ENCODE measurements around the gene CACNA1E.
"Not testable (repeated sequence)": the region's sequence is repeated elsewhere in the genome, so short reads cannot be mapped to it uniquely, and the experiment has no call there.

The CACNA1E gene

GRCh38 chr1:181514298-181515290, 31.3 kb downstream of the CACNA1E start:
- no peak for DNase-seq (ENCODE audit: low read depth in 1 of 2, low spot score in 1 of 2)

- no peak for DNase-seq (ENCODE audit: low read depth in 1 of 2, low spot score in 1 of 2)
Observed at GRCh38 chr1:181516706-181517105, 33.4 kb downstream of the CACNA1E start.

GRCh38 chr1:181517181-181517875, 34.0 kb downstream of the CACNA1E start:
- no peak for DNase-seq (ENCODE audit: low read depth in 1 of 2, low spot score in 1 of 2)

GRCh38 chr1:181518152-181518551, 34.8 kb downstream of the CACNA1E start:
- DNase-seq (ENCODE audit: low read depth in 1 of 2, low spot score in 1 of 2), result no peak

- no peak for DNase-seq (ENCODE audit: low read depth in 1 of 2, low spot score in 1 of 2)
Observed at GRCh38 chr1:181522864-181523263, 39.5 kb downstream of the CACNA1E start.

- no peak for DNase-seq (ENCODE audit: low read depth in 1 of 2, low spot score in 1 of 2)
Observed at GRCh38 chr1:181525104-181525721, 41.9 kb downstream of the CACNA1E start.

- not testable (repeated sequence) for DNase-seq (ENCODE audit: low read depth in 1 of 2, low spot score in 1 of 2)
Observed at GRCh38 chr1:181528241-181528640, 44.9 kb downstream of the CACNA1E start.

GRCh38 chr1:181531441-181531840, 48.1 kb downstream of the CACNA1E start:
- no peak for DNase-seq (ENCODE audit: low read depth in 1 of 2, low spot score in 1 of 2)

GRCh38 chr1:181531951-181532600, 48.8 kb downstream of the CACNA1E start:
- DNase-seq (ENCODE audit: low read depth in 1 of 2, low spot score in 1 of 2), result no peak

GRCh38 chr1:181538836-181539235, 55.5 kb downstream of the CACNA1E start:
- no peak for DNase-seq (ENCODE audit: low read depth in 1 of 2, low spot score in 1 of 2)

- no peak for DNase-seq (ENCODE audit: low read depth in 1 of 2, low spot score in 1 of 2)
Observed at GRCh38 chr1:181541458-181541857, 58.1 kb downstream of the CACNA1E start.

- DNase-seq (ENCODE audit: low read depth in 1 of 2, low spot score in 1 of 2), result no peak
Observed at GRCh38 chr1:181541947-181542346, 58.6 kb downstream of the CACNA1E start.

GRCh38 chr1:181542406-181542805, 59.1 kb downstream of the CACNA1E start:
- not testable (repeated sequence) for DNase-seq (ENCODE audit: low read depth in 1 of 2, low spot score in 1 of 2)

GRCh38 chr1:181545395-181545794, 62.1 kb downstream of the CACNA1E start:
- DNase-seq (ENCODE audit: low read depth in 1 of 2, low spot score in 1 of 2), result no peak

GRCh38 chr1:181548497-181548896, 65.2 kb downstream of the CACNA1E start:
- DNase-seq (ENCODE audit: low read depth in 1 of 2, low spot score in 1 of 2), result no peak

GRCh38 chr1:181551249-181551648, 67.9 kb downstream of the CACNA1E start:
- no peak for DNase-seq (ENCODE audit: low read depth in 1 of 2, low spot score in 1 of 2)

GRCh38 chr1:181551754-181552153, 68.4 kb downstream of the CACNA1E start:
- no peak for DNase-seq (ENCODE audit: low read depth in 1 of 2, low spot score in 1 of 2)

GRCh38 chr1:181554465-181554864, 71.1 kb downstream of the CACNA1E start:
- no peak for DNase-seq (ENCODE audit: low read depth in 1 of 2, low spot score in 1 of 2)

- DNase-seq (ENCODE audit: low read depth in 1 of 2, low spot score in 1 of 2), result no peak
Observed at GRCh38 chr1:181556631-181557030, 73.3 kb downstream of the CACNA1E start.

GRCh38 chr1:181557313-181557712, 74.0 kb downstream of the CACNA1E start:
- DNase-seq (ENCODE audit: low read depth in 1 of 2, low spot score in 1 of 2), result no peak

- DNase-seq (ENCODE audit: low read depth in 1 of 2, low spot score in 1 of 2), result no peak
Observed at GRCh38 chr1:181558416-181558815, 75.1 kb downstream of the CACNA1E start.
